Measurements from ENCODE around the gene NCAN. TPM values are rescaled to one million over a fixed set of nuclear protein-coding genes. Genes with fewer than 3 reads are reported as not detected.

Gene NCAN
- total and polyA plus RNA-seq, 9 of the 15 experiments (the other 6 are each of a cell fraction or from before 2014, with no cell fraction given) = 0.04 TPM; not detected in 8

DNA sequence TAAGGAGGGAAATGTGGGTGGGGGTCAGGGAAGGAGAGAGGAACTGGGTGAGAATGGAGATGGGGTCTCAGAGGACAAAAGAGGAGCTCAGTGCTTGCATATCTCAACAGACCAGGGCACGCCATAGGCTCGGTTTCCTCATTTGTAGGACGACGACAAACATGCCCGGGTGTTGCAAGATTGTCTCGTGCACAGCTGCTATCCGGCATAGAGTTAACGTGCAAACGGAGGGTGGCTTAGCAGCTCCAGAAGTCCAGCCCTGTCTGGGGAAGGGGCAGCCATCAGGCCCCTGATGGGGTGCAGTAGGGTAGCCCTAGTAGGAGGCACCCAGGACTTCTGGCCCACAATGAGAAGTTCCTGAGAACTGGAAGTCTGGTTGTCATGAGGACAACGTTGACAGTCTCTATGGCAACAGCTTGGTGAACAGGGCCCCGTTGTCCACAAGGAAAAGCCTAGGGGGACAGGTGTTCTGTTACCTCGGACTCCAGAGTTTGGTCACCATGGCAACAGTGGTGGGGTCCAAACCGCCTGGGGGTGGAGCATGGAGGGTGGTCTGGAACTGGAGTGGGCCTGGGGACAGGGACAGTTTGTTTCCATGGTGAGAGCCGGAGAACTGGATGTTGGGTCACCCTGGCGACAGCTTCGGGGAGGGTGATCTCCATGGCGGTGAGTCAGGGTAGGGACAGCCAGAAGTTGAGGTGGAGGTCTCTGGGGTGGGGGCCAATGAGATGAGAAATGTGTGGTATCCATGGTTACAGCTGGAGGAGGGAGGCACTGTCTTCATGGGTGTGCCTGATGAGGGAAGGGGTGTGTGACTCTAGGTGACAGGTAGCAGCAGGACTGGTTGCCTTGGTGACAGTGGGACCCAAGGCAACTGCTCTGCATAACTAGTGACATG lies 44.6 kb downstream of the NCAN start (continued):
- no peak for TF ChIP-seq MYBL2 (IDR thresholded peaks at IDR 0.05; ENCODE audit: low read depth)
- TF ChIP-seq MYBL2 (CRISPR knock-in tag; IDR thresholded peaks at IDR 0.05; ENCODE audit: borderline replicate concordance) = no peak
- TF ChIP-seq, protein P1, sequence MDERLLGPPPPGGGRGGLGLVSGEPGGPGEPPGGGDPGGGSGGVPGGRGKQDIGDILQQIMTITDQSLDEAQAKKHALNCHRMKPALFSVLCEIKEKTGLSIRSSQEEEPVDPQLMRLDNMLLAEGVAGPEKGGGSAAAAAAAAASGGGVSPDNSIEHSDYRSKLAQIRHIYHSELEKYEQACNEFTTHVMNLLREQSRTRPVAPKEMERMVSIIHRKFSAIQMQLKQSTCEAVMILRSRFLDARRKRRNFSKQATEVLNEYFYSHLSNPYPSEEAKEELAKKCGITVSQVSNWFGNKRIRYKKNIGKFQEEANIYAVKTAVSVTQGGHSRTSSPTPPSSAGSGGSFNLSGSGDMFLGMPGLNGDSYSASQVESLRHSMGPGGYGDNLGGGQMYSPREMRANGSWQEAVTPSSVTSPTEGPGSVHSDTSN (CRISPR knock-in tag; IDR thresholded peaks at IDR 0.05; ENCODE audit: low read depth) = no peak
- TF ChIP-seq, protein P1 (tag; conservative IDR thresholded peaks at IDR 0.05; ENCODE audit: low read depth) = no peak
- no peak for TF ChIP-seq ZNF780A (CRISPR knock-in tag; IDR thresholded peaks at IDR 0.05)
- TF ChIP-seq RFX1 (IDR thresholded peaks at IDR 0.05) = peak; percentile 89
- TF ChIP-seq JUND (IDR thresholded peaks at IDR 0.05; ENCODE audit: borderline replicate concordance, low read depth, low read length) = no peak
- no peak for TF ChIP-seq JUND (tag; IDR thresholded peaks at IDR 0.05; ENCODE audit: borderline replicate concordance, low read depth, low read length)
- TF ChIP-seq BHLHE40 (IDR thresholded peaks at IDR 0.05; ENCODE audit: low read length) = peak; percentile 58
- no peak for TF ChIP-seq FOXK2 (conservative IDR thresholded peaks at IDR 0.05 in 1 of 2, IDR thresholded peaks at IDR 0.05 in 1 of 2; ENCODE audit: low read depth in 2 of 2)
- peak; percentile 13; the same call in 1 of the 2 replicates for TF ChIP-seq MYNN (IDR thresholded peaks at IDR 0.05)
- TF ChIP-seq MYNN (CRISPR knock-in tag; IDR thresholded peaks at IDR 0.05) = no peak
- no peak for TF ChIP-seq PURB (CRISPR knock-in tag; IDR thresholded peaks at IDR 0.05; ENCODE audit: low read depth)
- TF ChIP-seq, protein P2, sequence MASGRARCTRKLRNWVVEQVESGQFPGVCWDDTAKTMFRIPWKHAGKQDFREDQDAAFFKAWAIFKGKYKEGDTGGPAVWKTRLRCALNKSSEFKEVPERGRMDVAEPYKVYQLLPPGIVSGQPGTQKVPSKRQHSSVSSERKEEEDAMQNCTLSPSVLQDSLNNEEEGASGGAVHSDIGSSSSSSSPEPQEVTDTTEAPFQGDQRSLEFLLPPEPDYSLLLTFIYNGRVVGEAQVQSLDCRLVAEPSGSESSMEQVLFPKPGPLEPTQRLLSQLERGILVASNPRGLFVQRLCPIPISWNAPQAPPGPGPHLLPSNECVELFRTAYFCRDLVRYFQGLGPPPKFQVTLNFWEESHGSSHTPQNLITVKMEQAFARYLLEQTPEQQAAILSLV (tag; IDR thresholded peaks at IDR 0.05) = no peak
- no peak for TF ChIP-seq ETV5 (CRISPR knock-in tag; IDR thresholded peaks at IDR 0.05; ENCODE audit: low read depth)

Data from K562 (cell line).